HEK293T (cell line): ENCODE results near the gene STX1A.

Experiments
- ARNT ChIP-seq: fragments of 450-650 bp; IDR thresholded peaks from 2 replicates; pipeline ENCODE4 v1.6.1; 2017; ENCODE audit warnings: mild to moderate bottlenecking
- FOXA1 ChIP-seq: fragments of 450-650 bp; IDR thresholded peaks from 2 replicates; pipeline ENCODE4 v1.6.1; 2016; ENCODE audit warnings: mild to moderate bottlenecking
- FOXM1 ChIP-seq: fragments of 450-650 bp; IDR thresholded peaks from 2 replicates; pipeline ENCODE4 v1.6.1; 2017; ENCODE audit warnings: mild to moderate bottlenecking, borderline replicate concordance
- L3MBTL2 ChIP-seq: fragments of 450-650 bp; conservative IDR thresholded peaks from 2 replicates; pipeline ENCODE4 v1.6.1; 2016; ENCODE audit warnings: mild to moderate bottlenecking
- NFRKB ChIP-seq: fragments of 450-650 bp; IDR thresholded peaks from 2 replicates; pipeline ENCODE4 v1.6.1; 2016; ENCODE audit warnings: mild to moderate bottlenecking, moderate library complexity
- SP1 ChIP-seq: fragments of 450-650 bp; IDR thresholded peaks from 2 replicates; pipeline ENCODE4 v1.6.1; 2017
- TARDBP ChIP-seq: fragments of 450-650 bp; IDR thresholded peaks from 2 replicates; pipeline ENCODE4 v1.6.1; 2016
- ZNF384 ChIP-seq: fragments of 450-650 bp; IDR thresholded peaks from 2 replicates; pipeline ENCODE4 v1.6.1; 2016
- TF ChIP-seq, protein P1 (sequence below): fragments of 450-650 bp; IDR thresholded peaks from 2 replicates; pipeline ENCODE4 v1.6.1; 2016

DNA sequence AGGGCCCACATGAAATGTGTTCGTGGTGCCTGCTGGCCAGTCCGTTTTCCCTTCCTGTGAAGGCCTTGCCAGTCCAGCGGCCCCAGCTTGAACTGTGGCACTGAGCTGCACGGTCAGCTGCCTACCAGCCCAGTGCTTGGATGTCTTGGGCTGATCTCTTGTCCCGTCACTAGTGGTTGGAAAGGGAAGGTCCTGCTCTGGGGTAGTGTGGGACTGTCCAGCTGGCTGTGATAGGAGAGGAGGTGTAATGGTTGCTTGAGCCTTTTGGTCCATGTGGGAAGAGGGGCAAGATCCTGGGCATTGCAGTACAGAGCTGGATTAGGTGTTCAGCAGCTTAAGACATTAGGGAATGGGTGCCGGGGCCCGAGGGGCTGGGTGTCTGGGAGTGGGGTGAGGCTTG lies 21.1 kb downstream of the STX1A start:
- TF ChIP-seq TARDBP (no peak), ARNT (no peak), FOXA1 (no peak), SP1 (no peak), FOXM1 (no peak), NFRKB (no peak), ZNF384 (no peak), L3MBTL2 (no peak)
- TF ChIP-seq, protein P1, sequence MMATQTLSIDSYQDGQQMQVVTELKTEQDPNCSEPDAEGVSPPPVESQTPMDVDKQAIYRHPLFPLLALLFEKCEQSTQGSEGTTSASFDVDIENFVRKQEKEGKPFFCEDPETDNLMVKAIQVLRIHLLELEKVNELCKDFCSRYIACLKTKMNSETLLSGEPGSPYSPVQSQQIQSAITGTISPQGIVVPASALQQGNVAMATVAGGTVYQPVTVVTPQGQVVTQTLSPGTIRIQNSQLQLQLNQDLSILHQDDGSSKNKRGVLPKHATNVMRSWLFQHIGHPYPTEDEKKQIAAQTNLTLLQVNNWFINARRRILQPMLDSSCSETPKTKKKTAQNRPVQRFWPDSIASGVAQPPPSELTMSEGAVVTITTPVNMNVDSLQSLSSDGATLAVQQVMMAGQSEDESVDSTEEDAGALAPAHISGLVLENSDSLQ = no peak
